GM18868 (cell line): ENCODE data around the gene OR6C74.

ENCODE experiments used
- ATAC-seq: cut with Tn5 transposase; IDR thresholded peaks from one replicate; pipeline ENCODE4 v1.9.1; 2021; ENCODE audit warnings: mild to moderate bottlenecking, moderate library complexity; ENCODE audit not compliant: unreplicated experiment

OR6C74 gene

GRCh38 chr12:55244309-55244708 is at the start of gene OR6C74:
Gene OR6C74 (plus strand): TSS chr12:55244609. CDS start chr12:55247288, 2,679 bp downstream.
- no peak for ATAC-seq

GRCh38 chr12:55220725-55221124 is 23.7 kb upstream of the OR6C74 start, which contains the start of gene OR10A7:
Gene OR10A7 (plus strand): TSS chr12:55221025. CDS start chr12:55221025, 0 bp downstream.
- no peak for ATAC-seq

GRCh38 chr12:55226523-55226922 is 17.9 kb upstream of the OR6C74 start:
- ATAC-seq, result no peak

DNA sequence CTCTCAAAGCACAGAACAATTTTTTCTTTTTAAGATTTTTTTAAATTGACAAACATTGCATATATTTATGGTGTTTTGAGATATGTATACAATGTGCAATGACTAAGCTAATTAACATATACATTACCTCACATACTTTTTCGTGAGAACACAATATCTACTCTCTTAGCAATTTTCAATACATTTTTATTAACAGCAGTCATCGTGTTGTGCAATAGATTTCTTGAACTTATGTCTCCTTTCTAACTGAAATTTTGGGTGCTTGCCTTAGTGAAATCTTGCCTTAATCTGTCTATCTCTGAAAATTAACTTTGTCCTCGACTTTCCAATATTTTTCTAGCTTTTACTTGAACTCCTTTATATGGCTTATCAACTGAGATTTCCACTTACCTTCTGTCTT is 16.8 kb upstream of the OR6C74 start:
- no peak for ATAC-seq

DNA sequence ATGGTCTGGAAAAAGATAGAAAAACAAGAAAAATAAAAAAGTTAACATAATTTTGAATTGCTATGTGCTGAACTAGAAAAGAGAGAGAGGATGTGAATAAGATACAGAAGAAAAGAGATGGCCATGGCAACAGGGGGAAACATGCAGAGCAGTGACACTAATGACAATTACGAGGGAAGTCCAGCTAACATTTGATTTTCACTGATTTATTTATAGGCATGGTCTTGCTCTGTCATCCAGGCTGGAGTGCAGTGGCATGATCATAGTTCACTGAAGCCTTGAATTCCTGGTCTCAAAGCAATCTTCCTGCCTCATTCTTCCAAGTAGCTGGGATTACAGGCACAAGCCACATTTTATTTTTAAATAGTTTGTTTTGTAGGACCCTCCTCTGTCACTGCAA is 1.8 kb downstream of the OR6C74 start:
- ATAC-seq, result no peak

GRCh38 chr12:55250944-55251343 is 6.5 kb downstream of the OR6C74 start:
- no peak for ATAC-seq

DNA sequence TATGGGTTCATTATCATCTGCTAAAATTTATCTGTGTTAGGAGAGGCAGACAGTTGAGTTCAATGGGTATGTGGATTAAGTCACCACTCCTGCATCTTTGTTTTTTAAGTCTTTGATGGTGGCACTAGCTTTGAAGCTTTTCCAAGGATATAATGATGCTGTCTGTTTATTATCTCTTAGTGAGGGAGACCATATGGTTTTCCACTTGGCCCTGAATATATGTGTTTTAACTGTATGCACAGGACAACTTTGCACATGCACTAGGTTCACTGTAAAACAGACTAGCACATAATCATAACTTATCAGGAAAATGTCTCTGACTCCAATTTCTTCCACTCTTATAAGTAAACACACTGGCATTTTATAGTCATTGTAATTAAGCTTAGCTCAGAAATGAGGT is 8.9 kb downstream of the OR6C74 start:
- no peak for ATAC-seq

DNA sequence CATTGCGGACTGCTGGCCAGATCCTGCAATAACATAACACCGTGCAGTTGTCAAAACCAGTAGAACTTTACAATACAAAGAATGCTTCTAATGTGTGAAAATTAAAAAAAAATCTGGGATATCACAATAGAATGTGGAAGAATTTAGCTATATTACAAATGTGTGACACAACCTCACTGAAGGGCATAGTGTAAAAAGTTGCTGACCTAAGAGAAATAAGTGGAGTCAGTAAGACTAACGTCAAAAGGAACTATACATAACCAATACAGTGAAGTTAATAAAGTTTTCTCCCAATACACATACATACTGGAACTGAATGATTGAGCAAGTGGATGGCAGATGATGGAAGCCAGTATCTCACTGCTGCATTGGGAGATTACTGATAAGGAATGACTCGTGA is 12.4 kb downstream of the OR6C74 start:
- no peak for ATAC-seq

DNA sequence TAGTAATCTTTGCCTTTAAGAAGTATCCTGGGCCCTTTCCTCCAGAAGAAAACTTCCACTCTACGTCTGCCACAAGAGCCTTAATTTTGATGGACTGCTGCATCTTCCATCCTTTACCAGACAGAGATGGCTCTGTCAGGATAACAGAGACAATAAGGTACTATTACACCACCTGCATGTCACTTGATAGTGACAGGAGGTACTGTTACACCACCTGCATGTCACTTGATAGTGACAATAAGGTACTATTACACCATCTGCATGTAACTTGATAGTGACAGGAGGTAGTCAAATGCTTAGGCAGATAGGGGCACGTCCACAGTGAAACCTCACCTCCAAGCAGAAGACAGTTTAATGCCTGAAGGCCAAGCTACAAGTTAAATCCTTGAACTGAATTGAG is 13.9 kb downstream of the OR6C74 start:
- ATAC-seq, result no peak

GRCh38 chr12:55280991-55281390 is 36.6 kb downstream of the OR6C74 start:
- ATAC-seq, result no peak

DNA sequence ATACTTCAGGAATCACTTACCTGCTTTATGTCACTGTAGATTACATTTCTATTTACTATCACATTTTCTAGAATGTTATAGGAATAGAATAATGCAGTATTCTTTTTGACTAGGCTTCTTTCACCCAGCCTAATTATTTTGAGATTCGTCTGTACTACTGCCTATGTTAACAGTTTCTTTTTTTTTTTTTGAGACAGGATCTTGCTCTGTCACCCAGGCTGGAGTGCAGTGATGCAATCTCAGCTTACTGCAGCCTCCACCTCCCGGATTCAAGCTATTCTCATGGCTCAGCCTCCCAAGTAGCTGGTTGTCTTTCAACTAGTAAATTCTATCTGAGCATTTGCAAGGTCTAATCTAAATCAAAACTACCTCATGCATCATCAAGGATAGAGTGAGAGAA is 45.6 kb downstream of the OR6C74 start:
- ATAC-seq, result no peak
